Activated CD4-positive, alpha-beta T cell treated with anti-CD3 and anti-CD28 coated beads for 36 hours (primary cell): ENCODE measurements around the gene MAB21L4. TPM values are rescaled to one million over a fixed set of nuclear protein-coding genes. Genes with fewer than 3 reads are reported as not detected.

Source experiments
- ATAC-seq: fragments of 200-7000 bp; cut with Tn5 transposase; one replicate; pipeline ENCODE4 v1.10.0; 2021; ENCODE audit warnings: mild to moderate bottlenecking, moderate library complexity
- CTCF ChIA-PET: fragments of 350-600 bp; sonication (Branson Sonifier 250); formaldehyde crosslinking; loops from one replicate; lab custom pipeline; 2021; ENCODE audit warnings: antibody characterized with exemption; lab: Charles Lee
- POLR2A ChIA-PET: fragments of 350-600 bp; sonication (Branson Sonifier 250); formaldehyde crosslinking; loops from one replicate; lab custom pipeline; 2021; ENCODE audit warnings: antibody characterized with exemption, inconsistent platforms; lab: Charles Lee
- DNase-seq: peaks from one replicate; pipeline ENCODE4 v3.0.0-alpha.2; 2020
- H3K27ac Mint-ChIP-seq: one replicate; pipeline ENCODE4 v1.8.0; 2021; ENCODE audit warnings: mixed read lengths
- H3K27me3 Mint-ChIP-seq: one replicate; pipeline ENCODE4 v1.8.0; 2021; ENCODE audit warnings: mixed read lengths
- H3K36me3 Mint-ChIP-seq: one replicate; pipeline ENCODE4 v1.8.0; 2021; ENCODE audit warnings: low read depth, mixed read lengths
- H3K4me1 Mint-ChIP-seq: one replicate; pipeline ENCODE4 v1.8.0; 2021; ENCODE audit warnings: mixed read lengths
- H3K4me3 Mint-ChIP-seq: one replicate; pipeline ENCODE4 v1.8.0; 2021; ENCODE audit warnings: mild to moderate bottlenecking, moderate library complexity, mixed read lengths
- H3K9me3 Mint-ChIP-seq: one replicate; pipeline ENCODE4 v1.8.0; 2021; ENCODE audit warnings: low read depth, mixed read lengths
- intact Hi-C, 2 experiments: fragments of 100-400 bp; cut with DNase I in 1 of 2; cut with micrococcal nuclease in 1 of 2; formaldehyde crosslinking; loops; one replicate each; pipeline versions ENCODE4 v1.14.2 to v1.15.1; 2022 to 2024; cut with DNase I, micrococcal nuclease
- total RNA-seq, 2 experiments: library from RNA; stranded (reverse); gene quantifications; one replicate each; pipeline ENCODE4 v1.2.3, GENCODE V29; 2021

Gene MAB21L4
- total RNA-seq, result not detected

DNA sequence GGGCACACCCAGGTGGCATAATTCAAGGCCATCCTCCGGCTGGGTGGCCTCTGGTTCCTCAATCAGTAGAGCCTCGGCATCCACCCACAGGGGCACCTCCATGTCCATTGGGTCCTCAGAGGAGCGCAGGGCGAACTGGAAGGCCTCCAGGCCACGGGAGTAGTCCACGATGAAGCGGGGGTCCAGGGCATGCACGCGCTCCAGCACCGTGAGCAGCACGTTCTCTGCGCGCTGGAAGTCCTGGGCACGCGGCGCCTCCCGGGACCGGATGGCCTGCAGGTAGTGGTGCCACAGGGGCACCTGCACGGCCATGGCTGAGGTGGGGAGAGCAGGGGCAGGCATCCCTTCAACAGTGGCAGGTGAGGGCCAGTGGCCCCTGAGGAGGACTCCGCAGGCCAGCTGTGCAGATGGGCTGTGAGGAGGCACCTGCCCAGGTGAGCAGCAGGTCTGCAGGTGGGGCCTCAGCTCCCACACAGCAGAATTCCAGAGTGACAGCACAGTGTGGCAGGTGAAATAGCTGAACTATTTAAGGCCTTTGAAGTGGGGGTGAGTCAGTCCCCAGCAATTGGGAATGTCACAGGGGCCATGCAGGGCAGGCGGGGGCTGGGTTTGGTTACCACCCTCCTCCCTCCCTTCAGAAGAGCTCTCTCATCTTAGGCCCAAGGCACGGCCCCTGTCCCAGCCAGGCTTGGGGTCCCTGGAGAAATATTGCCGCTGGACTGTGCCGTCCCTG is at the start of gene MAB21L4:
TSS of gene MAB21L4 (minus strand) at position 501 of the 733 bp plus-strand sequence. CDS start at position 342, 159 bp downstream.
- H3K9me3 Mint-ChIP-seq, result no peaks in the 10 kb centered on the region
- no peak within 1 kb of the TSS for H3K27ac Mint-ChIP-seq
- CTCF ChIA-PET, result interaction anchor here (1.5 kb wide), 1 partner anchor 44 kb away, joined by 3 read pairs; no protein-coding TSS in a partner anchor
- ATAC-seq, result no peak
- intact Hi-C loops, result no loop called here
- no peaks in the 10 kb centered on the region for H3K27me3 Mint-ChIP-seq
- no peaks in the 10 kb centered on the region for H3K36me3 Mint-ChIP-seq
- POLR2A ChIA-PET, result no interaction called here
- DNase-seq, result no peak
- H3K4me1 Mint-ChIP-seq, result no peaks in the 10 kb centered on the region
- no peak within 1 kb of the TSS for H3K4me3 Mint-ChIP-seq

DNA sequence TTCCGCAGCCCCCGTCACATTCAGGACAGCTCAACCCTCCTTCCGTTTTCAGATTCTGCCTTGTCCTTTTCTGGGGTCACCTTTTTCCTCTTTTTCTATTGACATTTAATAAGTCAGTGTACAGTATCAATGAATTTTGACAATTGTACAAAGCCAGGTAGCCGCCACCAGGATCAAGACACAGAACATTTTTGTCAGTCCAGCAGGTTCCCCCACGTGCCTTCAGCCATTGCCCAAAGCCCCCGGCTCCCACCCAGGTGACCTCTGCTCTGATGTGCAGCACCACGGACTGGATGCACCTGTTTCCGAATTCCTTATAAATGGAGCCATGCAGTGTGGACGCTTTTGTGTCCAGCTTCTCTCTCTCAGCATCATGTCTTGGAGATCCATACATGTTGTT is 40.1 kb upstream of the MAB21L4 start:
- POLR2A ChIA-PET, result no interaction called here
- peaks cover 14% of the 10 kb centered on the region for H3K27me3 Mint-ChIP-seq
- no peak for ATAC-seq
- H3K4me3 Mint-ChIP-seq, result no peak overlapping the region
- DNase-seq, result no peak
- no peaks in the 10 kb centered on the region for H3K36me3 Mint-ChIP-seq
- H3K4me1 Mint-ChIP-seq, result no peaks in the 10 kb centered on the region
- CTCF ChIA-PET, result interaction anchor here (0.8 kb wide), 1 partner anchor 646 kb away, joined by 4 read pairs; no protein-coding TSS in a partner anchor
- peaks cover 10% of the 10 kb centered on the region for H3K9me3 Mint-ChIP-seq
- intact Hi-C loops, result no loop called here
- no peak overlapping the region for H3K27ac Mint-ChIP-seq

DNA sequence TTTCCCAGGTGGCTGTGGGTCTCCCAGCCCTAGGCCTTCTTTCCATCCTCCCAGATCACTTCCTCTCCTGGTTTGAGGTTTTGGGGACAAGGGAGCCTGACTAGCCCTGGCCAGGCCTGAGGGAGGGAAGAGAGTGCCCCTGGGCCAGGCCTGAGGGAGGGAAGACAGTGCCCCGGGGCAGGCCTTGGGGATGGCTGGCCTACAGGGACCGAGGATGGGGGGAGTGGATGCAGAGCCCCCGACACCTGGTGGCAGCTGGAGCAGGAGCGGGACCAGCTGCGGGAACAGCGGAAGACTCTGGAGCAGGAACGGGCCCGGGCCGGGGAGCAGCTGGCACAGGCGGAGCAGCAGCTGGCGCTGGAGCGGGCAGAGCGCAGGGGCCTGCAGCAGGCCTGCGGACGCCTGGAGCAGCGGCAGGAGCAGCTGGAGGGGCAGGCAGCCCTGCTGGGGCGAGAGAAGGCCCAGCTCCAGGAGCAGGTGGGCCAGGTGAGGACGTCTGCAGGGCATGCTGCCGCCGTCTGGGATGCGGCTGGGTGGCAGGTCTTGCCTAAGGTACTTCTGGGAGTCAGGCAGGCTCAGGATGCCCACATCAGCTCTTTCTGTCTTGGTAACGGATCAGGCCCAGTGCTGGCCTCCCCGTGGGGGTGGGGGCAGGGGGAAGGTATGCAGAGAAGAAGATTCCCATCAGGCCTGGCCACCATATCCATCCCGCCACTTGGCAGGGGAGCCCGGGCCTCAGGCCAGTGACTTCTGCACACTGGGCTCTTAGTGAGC is 39.3 kb upstream of the MAB21L4 start:
- ChIA-PET CTCF (interaction anchor here (0.8 kb wide), 1 partner anchor 647 kb away, joined by 4 read pairs; no protein-coding TSS in a partner anchor), POLR2A (no interaction called here)
- H3K9me3 Mint-ChIP-seq, result peaks cover 10% of the 10 kb centered on the region
- peaks cover 6% of the 10 kb centered on the region for H3K27me3 Mint-ChIP-seq
- H3K4me1 Mint-ChIP-seq, result no peaks in the 10 kb centered on the region
- no peak for ATAC-seq
- intact Hi-C loops, result no loop called here
- no peak for DNase-seq
- no peak overlapping the region for H3K4me3 Mint-ChIP-seq
- no peaks in the 10 kb centered on the region for H3K36me3 Mint-ChIP-seq
- no peak overlapping the region for H3K27ac Mint-ChIP-seq

DNA sequence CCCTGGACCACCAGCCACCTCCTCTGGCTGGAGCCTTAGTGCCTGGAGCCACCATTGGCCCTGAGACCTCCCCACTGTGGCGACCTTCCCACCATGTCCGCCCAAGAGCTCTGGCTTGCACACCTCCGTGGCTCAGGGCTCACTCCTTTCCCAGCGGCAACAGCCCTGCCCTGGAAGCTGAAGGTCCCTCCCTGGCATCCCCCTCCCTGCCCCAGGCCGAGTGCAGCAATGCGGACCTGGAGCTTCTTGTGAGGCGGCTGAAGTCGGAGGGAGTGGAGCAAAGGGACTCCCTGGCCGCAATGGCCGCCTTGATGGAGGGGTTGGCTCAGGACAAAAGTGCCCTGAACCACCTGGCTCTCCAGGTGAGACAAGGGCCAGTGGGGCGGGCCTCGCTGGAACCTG is 38.7 kb upstream of the MAB21L4 start:
- ATAC-seq, result no peak
- H3K9me3 Mint-ChIP-seq, result peaks cover 10% of the 10 kb centered on the region
- DNase-seq, result no peak
- no peaks in the 10 kb centered on the region for H3K36me3 Mint-ChIP-seq
- H3K4me1 Mint-ChIP-seq, result no peaks in the 10 kb centered on the region
- intact Hi-C loops, result no loop called here
- H3K27ac Mint-ChIP-seq, result no peak overlapping the region
- H3K4me3 Mint-ChIP-seq, result no peak overlapping the region
- POLR2A ChIA-PET, result no interaction called here
- CTCF ChIA-PET, result no interaction called here
- peaks cover 5% of the 10 kb centered on the region for H3K27me3 Mint-ChIP-seq

DNA sequence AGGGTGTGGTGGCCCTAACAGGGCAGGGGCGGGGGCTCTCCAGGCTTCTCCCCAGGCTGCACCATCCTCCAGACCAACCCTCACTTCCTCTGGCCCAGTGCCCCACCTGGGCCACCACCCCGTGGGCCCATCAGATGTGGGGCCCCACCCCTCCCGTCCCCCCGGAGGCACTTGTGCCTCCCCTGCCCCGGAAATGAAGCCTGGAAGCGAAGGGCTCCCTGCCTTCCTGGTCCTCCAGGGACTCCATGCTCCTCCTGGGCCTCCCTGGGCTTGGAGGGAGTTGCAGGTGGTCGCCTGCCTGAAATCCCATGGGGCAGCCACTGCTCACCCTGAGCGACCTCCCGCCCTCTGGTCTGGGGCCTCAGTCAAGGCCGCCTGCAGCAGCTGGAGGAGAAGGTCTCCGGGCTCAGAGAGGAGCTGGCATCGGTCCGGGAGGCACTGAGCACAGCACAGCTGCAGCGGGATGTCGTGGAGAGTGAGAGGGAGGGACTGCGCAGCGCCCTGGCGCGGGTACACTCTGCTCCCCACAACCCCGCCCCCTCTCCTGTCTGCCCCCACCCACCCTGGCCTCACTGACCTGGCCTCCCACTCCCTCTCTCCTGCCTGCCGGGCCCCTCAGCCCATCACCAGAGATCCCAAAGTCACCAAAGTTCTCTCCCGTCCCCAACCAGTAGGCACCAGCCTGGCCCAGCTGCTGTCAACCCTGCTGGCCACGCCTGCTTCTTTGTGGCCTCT is 38.2 kb upstream of the MAB21L4 start:
- no peaks in the 10 kb centered on the region for H3K36me3 Mint-ChIP-seq
- no peak for ATAC-seq
- ChIA-PET CTCF (no interaction called here), POLR2A (no interaction called here)
- no peak for DNase-seq
- no peak overlapping the region for H3K4me3 Mint-ChIP-seq
- no peak overlapping the region for H3K27ac Mint-ChIP-seq
- peaks cover 10% of the 10 kb centered on the region for H3K9me3 Mint-ChIP-seq
- H3K27me3 Mint-ChIP-seq, result peaks cover 5% of the 10 kb centered on the region
- intact Hi-C loops, result no loop called here
- H3K4me1 Mint-ChIP-seq, result no peaks in the 10 kb centered on the region

DNA sequence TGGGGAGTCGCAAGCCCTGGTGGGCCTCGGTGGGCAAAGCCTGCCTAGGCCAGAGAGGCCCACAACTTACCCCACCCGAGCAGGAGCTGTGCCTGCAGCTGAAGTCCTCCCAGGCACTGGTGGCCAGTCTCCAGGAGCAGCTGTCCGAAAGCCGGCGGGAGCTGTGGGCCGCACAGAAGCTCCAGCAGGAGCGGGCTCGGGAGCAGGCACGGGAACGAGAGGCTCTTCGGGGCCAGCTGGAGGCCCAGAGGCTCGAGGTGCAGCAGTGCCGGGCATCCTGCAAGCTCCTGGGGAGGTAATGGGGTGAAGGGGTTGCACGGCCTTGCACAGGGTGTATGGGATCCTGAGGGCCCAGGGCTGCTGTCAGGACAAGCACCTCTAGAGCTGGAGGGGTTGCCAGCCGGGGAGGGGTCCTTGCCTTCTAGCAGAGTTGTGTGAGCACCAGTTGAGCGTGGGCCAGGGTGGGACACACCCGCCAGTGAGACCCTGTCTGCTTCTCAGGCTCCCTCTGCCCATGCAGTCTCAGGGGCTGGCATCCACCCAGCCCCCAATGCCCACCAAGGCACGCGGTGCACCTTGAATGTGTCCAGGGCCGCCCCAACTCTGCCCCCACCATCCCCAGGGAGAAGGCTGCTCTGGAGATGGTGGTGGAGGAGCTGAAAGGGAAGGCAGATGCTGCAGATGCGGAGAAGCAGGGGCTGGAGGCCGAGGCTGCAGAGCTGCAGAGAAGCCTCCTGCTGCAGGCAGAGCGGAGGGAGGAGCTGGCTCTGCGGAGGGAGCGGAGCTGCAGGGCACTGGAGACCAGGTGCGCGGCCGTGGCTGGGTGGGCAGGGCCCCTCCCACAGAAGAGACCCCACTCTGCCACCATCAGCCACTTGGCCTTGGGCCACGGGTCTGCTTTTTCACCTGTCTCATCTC is 37.4 kb upstream of the MAB21L4 start:
- ChIA-PET CTCF (interaction anchor here (0.5 kb wide), 1 partner anchor 648 kb away, joined by 5 read pairs; no protein-coding TSS in a partner anchor), POLR2A (no interaction called here)
- intact Hi-C loops, result no loop called here
- H3K4me3 Mint-ChIP-seq, result no peak overlapping the region
- no peaks in the 10 kb centered on the region for H3K36me3 Mint-ChIP-seq
- DNase-seq (no peak), ATAC-seq (no peak)
- no peak overlapping the region for H3K27ac Mint-ChIP-seq
- H3K27me3 Mint-ChIP-seq, result peaks cover 5% of the 10 kb centered on the region
- no peaks in the 10 kb centered on the region for H3K4me1 Mint-ChIP-seq
- H3K9me3 Mint-ChIP-seq, result peaks cover 8% of the 10 kb centered on the region

DNA sequence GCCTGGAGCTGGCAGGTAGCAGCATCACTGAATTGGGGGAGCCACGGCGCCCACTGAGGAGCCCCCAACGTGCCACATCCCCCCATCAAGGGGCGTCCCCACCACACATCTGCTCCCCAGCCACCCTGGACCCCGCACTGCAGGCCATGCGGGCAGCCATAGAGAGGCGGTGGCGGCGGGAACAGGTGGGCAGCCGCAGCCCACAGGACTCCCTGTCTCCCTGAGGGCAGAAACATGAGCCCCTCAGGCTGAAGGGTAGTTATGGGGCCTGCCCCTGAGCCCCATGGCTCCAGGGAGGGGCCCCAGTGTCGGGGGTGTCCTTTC is 36.7 kb upstream of the MAB21L4 start:
- no peaks in the 10 kb centered on the region for H3K36me3 Mint-ChIP-seq
- H3K27me3 Mint-ChIP-seq, result peaks cover 5% of the 10 kb centered on the region
- H3K9me3 Mint-ChIP-seq, result peaks cover 7% of the 10 kb centered on the region
- no peak overlapping the region for H3K27ac Mint-ChIP-seq
- H3K4me1 Mint-ChIP-seq, result no peaks in the 10 kb centered on the region
- no peak overlapping the region for H3K4me3 Mint-ChIP-seq
- ATAC-seq, result no peak
- intact Hi-C loops, result no loop called here
- CTCF ChIA-PET, result no interaction called here
- no peak for DNase-seq
- POLR2A ChIA-PET, result no interaction called here

DNA sequence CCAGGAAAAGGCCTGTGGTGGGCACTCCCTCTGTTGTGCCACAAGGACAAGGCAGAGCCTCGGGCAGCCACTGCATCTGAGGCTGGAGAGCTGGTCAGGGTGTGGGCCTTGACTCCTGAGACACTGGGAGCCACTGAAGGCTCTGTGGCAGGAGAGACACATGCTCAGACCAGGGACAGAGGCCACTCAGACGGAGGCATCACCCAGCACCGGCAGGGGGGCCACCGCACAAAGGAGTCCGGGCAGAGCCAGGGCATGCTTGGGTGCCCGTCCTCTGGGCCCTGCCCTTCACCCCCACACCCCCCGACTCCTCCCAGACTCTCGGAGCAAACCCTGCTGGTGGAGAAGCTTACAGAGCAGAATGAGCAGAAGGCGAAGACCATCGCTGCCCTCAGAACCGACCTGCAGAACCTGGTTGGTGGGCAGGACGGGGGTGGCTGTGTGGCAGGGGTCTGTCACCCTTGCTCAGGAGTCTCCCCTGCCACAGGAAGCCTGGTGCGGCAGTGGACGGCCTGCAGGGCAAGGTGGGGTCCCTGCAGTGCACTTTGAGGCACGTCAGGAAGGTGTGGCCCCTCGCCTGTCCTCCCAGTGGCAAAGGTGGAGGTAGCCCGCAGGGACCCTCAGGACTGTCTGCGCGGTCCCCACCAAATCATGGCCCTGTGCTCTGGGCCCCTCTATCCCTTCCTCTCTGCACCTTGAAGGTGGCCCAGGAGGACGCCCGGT is 36.2 kb upstream of the MAB21L4 start:
- Mint-ChIP-seq H3K4me3 (no peak overlapping the region), H3K27me3 (peaks cover 5% of the 10 kb centered on the region), H3K27ac (no peak overlapping the region), H3K4me1 (no peaks in the 10 kb centered on the region), H3K9me3 (peaks cover 5% of the 10 kb centered on the region), H3K36me3 (no peaks in the 10 kb centered on the region)
- intact Hi-C loops, result no loop called here
- ATAC-seq (no peak), DNase-seq (no peak)
- CTCF ChIA-PET, result no interaction called here
- POLR2A ChIA-PET, result no interaction called here

DNA sequence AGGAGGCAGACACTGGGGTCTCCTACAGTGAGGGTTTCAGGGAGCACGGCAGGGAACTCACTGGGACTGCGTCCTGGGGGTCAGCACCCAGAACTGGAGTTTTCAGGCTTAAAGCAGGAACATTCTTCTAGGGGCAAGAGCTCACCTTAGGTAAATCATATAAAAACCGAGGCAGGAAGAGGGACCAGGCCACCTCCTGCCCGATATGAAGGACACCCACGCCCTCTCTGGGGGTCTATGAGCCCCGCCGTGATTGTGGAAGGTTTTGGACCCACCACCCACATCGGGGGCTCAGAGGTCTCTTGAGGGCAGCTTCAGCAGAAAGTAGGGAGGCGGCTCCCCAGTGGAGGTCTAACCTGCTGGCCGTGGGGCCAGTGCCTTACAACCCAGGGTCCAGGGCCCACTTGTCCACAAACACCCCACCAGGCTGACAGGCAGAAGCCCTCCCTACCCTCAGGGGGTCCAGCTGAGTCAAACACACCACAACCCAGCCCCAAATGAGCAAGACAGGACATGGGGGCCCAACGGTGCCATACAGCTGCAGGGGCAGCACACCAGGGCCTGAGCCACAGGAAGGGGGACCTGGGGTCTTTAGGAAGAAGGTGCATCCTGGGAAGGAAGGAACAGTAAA is 35.5 kb upstream of the MAB21L4 start:
- Mint-ChIP-seq H3K9me3 (peaks cover 2% of the 10 kb centered on the region), H3K27me3 (peaks cover 2% of the 10 kb centered on the region), H3K27ac (no peak overlapping the region), H3K4me1 (no peaks in the 10 kb centered on the region), H3K36me3 (no peaks in the 10 kb centered on the region), H3K4me3 (no peak overlapping the region)
- POLR2A ChIA-PET, result no interaction called here
- ATAC-seq (no peak), DNase-seq (no peak)
- CTCF ChIA-PET, result no interaction called here
- intact Hi-C loops, result no loop called here

DNA sequence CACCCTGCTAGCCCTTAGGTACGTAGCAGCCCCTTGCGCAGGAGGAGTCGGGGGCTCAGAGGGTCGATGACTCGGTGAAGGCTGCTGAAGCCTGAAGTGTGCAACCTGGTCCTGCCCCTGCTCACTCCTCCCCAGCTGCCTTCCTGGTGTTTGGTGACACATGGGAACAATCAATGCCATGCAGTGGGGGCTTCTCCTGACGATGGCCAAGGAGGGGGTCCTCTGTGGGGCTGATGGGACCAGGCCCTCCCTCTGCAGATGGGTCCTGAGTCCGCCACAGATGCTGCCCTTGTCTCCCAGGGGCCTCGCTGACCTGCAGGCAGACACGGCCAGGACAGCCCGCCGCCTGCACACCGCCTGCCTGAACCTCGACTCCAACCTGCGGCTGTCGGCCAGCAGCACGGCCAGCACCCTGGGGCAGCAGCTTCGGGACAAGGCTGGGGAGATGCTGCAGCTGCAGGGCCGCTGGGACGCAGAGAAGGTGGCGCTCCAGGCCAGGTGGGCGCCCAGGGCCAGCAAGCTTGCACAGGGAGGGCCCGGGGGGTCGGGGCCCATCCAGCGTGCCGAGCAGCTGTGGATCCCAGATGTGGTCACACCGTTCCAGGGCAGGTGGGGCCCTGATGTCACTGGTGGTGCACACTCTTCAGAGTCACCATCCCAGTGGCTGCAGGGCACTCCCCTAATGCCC is 34.8 kb upstream of the MAB21L4 start:
- ChIA-PET POLR2A (no interaction called here), CTCF (no interaction called here)
- intact Hi-C loops, result no loop called here
- H3K27me3 Mint-ChIP-seq, result no peaks in the 10 kb centered on the region
- ATAC-seq (no peak), DNase-seq (no peak)
- no peak overlapping the region for H3K27ac Mint-ChIP-seq
- no peaks in the 10 kb centered on the region for H3K36me3 Mint-ChIP-seq
- no peak overlapping the region for H3K4me3 Mint-ChIP-seq
- H3K4me1 Mint-ChIP-seq, result no peaks in the 10 kb centered on the region
- H3K9me3 Mint-ChIP-seq, result no peaks in the 10 kb centered on the region
